Ecto neural progenitor cell (in vitro differentiated cells): Measurements from ENCODE around the gene SSR3.
"Not testable (repeated sequence)": the region's sequence is repeated elsewhere in the genome, so short reads cannot be mapped to it uniquely, and the experiment has no call there.

Source experiments
- DNase-seq: peaks from one replicate; pipeline ENCODE4 v3.0.0-alpha.2; 2018; ENCODE audit warnings: low spot score

SSR3 gene

GRCh38 chr3:156554842-156555687, at the start of gene SSR3:
SSR3 (minus strand) TSS chr3:156555117; CDS start chr3:156555089, 28 bp downstream.
- DNase-seq: peak; percentile 99

- no peak for DNase-seq
Measured at GRCh38 chr3:156604064-156604641, 49.2 kb upstream of the SSR3 start.

GRCh38 chr3:156603379-156604017, 48.6 kb upstream of the SSR3 start:
- no peak for DNase-seq

- no peak for DNase-seq
Measured at GRCh38 chr3:156602424-156602823, 47.5 kb upstream of the SSR3 start.

GRCh38 chr3:156601497-156601896, 46.6 kb upstream of the SSR3 start:
- no peak for DNase-seq

GRCh38 chr3:156600834-156601233, 45.9 kb upstream of the SSR3 start:
- no peak for DNase-seq

GRCh38 chr3:156599089-156599874, 44.4 kb upstream of the SSR3 start:
- no peak for DNase-seq

- DNase-seq: no peak
Measured at GRCh38 chr3:156598413-156598812, 43.5 kb upstream of the SSR3 start.

- no peak for DNase-seq
Measured at GRCh38 chr3:156594219-156594683, 39.3 kb upstream of the SSR3 start.

GRCh38 chr3:156593814-156594213, 38.9 kb upstream of the SSR3 start:
- no peak for DNase-seq

- not testable (repeated sequence) for DNase-seq
Measured at GRCh38 chr3:156589806-156590205, 34.9 kb upstream of the SSR3 start.

- no peak for DNase-seq
Measured at GRCh38 chr3:156587760-156588069, 32.8 kb upstream of the SSR3 start.

GRCh38 chr3:156586905-156587759, 32.2 kb upstream of the SSR3 start:
- DNase-seq: no peak

- no peak for DNase-seq
Measured at GRCh38 chr3:156583469-156583868, 28.6 kb upstream of the SSR3 start.

- no peak for DNase-seq
Measured at GRCh38 chr3:156582532-156583183, 27.7 kb upstream of the SSR3 start.

- DNase-seq: no peak
Measured at GRCh38 chr3:156581954-156582353, 27.0 kb upstream of the SSR3 start.

- no peak for DNase-seq
Measured at GRCh38 chr3:156581033-156581432, 26.1 kb upstream of the SSR3 start.

GRCh38 chr3:156579427-156579851, 24.5 kb upstream of the SSR3 start:
- DNase-seq: no peak

- DNase-seq: no peak
Measured at GRCh38 chr3:156577736-156578135, 22.8 kb upstream of the SSR3 start.

- no peak for DNase-seq
Measured at GRCh38 chr3:156576651-156577348, 21.9 kb upstream of the SSR3 start.
